Measurements from ENCODE around the gene SLC4A1. TPM values are rescaled to one million over a fixed set of nuclear protein-coding genes. Genes with fewer than 3 reads are reported as not detected.

Gene SLC4A1
- total and polyA plus RNA-seq, 3 donors from 2014 or later, result 0.12 to 0.71 (median 0.37) TPM

DNA sequence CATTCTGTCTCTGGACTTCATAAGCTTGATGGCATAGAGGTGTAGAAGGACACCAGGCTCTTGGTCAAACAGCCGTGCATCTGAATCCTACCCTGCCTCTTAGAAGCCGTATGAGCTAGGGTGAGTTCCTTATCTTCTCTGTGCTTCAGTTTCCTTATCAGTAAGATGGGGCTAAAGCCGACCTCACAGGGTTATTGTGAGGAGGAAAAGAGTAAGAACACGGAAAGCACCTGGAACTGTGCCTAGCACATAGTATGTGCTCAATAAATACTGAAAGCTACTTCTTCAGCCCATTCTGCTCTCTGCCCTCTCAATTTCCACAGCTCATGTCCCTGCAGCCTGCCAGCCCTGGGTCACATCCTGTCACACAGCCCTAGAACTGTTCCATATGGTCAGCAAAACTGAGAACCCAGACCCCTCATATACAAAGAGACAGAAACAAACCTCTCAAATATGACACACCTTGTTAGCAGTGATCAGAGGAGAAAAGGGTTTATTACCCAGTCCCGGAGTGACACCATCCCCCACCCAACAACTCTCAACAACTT is 31.4 kb downstream of the SLC4A1 start:
- intact Hi-C loops (cut with DNase I; ENCODE audit: low total_unique reads), result no loop called here
- 67 to 82% methylated on average over 5 of the region's 5 CpGs for WGBS, 2 donors

DNA sequence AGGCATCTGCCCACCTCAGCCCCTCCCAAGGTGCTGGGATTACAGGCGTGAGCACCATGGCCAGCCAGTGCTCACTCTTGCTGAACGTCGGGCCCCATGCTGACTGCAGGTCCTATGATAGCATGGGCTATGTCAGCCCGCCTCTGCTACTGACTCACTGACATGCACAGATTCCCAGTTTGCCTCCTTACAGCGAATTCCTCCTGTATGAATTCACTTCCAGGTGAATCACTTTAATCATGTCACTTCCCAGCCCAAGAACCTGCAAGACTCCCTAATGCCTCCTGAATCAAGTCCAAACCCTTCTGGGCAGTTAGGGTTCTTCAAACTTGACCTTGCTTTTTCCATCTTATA is 32.4 kb downstream of the SLC4A1 start:
- Histone ChIP-seq H3K9me3 (no peaks in the 10 kb centered on the region), H3K4me3 (no peak overlapping the region), H3K27ac (no peak overlapping the region), H3K27me3 (no peaks in the 10 kb centered on the region), H3K36me3 (ENCODE audit: low read depth, missing control alignments) (no peaks in the 10 kb centered on the region), H3K4me1 (peaks cover 9% of the 10 kb centered on the region)
- no peak for TF ChIP-seq POLR2A (IDR thresholded peaks at IDR 0.05)
- TF ChIP-seq, protein P1, sequence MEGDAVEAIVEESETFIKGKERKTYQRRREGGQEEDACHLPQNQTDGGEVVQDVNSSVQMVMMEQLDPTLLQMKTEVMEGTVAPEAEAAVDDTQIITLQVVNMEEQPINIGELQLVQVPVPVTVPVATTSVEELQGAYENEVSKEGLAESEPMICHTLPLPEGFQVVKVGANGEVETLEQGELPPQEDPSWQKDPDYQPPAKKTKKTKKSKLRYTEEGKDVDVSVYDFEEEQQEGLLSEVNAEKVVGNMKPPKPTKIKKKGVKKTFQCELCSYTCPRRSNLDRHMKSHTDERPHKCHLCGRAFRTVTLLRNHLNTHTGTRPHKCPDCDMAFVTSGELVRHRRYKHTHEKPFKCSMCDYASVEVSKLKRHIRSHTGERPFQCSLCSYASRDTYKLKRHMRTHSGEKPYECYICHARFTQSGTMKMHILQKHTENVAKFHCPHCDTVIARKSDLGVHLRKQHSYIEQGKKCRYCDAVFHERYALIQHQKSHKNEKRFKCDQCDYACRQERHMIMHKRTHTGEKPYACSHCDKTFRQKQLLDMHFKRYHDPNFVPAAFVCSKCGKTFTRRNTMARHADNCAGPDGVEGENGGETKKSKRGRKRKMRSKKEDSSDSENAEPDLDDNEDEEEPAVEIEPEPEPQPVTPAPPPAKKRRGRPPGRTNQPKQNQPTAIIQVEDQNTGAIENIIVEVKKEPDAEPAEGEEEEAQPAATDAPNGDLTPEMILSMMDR (IDR thresholded peaks at IDR 0.05), result no peak
- intact Hi-C loops (cut with DNase I; ENCODE audit: low total_unique reads), result no loop called here
- DNase-seq, result no peak
- WGBS, 2 donors, result 77 to 88% methylated on average over 5 of the region's 5 CpGs

More for the DNA sequence above, 31.4 kb downstream of the SLC4A1 start:
- Histone ChIP-seq H3K27ac (no peak overlapping the region), H3K9me3 (no peaks in the 10 kb centered on the region), H3K27me3 (no peaks in the 10 kb centered on the region), H3K4me1 (peaks cover 9% of the 10 kb centered on the region), H3K36me3 (ENCODE audit: low read depth, missing control alignments) (no peaks in the 10 kb centered on the region), H3K4me3 (no peak overlapping the region)
- TF ChIP-seq, protein P1 (IDR thresholded peaks at IDR 0.05), result no peak
- TF ChIP-seq POLR2A (IDR thresholded peaks at IDR 0.05), result no peak
- DNase-seq, result no peak

DNA sequence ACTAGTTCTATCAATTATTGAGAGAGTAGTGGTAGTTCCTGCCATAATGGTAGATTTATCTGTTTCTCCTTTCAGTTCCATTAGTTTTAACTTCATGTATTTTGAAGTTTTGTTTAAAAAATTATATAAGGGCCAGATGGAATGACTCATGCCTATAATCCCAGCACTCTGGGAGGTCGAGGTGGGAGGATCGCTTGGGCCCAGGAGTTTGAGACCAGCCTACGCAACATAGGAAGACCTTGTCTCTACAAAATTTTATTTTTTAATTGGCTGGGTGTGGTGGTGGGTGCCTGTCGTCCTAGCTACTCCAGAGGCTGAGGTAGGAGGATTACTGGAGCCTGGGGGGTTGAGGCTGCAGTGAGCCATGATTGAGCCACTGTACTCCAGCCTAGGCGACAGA is 34.4 kb downstream of the SLC4A1 start:
- Histone ChIP-seq H3K9me3 (no peaks in the 10 kb centered on the region), H3K27ac (no peak overlapping the region), H3K4me3 (no peak overlapping the region), H3K4me1 (peaks cover 9% of the 10 kb centered on the region), H3K36me3 (ENCODE audit: low read depth, missing control alignments) (no peaks in the 10 kb centered on the region), H3K27me3 (no peaks in the 10 kb centered on the region)
- 82 to 88% methylated on average over 5 of the region's 5 CpGs for WGBS, 2 donors
- DNase-seq, result no peak
- intact Hi-C loops (cut with DNase I; ENCODE audit: low total_unique reads), result no loop called here
- no peak for TF ChIP-seq POLR2A (IDR thresholded peaks at IDR 0.05)
- TF ChIP-seq, protein P1 (IDR thresholded peaks at IDR 0.05), result no peak

DNA sequence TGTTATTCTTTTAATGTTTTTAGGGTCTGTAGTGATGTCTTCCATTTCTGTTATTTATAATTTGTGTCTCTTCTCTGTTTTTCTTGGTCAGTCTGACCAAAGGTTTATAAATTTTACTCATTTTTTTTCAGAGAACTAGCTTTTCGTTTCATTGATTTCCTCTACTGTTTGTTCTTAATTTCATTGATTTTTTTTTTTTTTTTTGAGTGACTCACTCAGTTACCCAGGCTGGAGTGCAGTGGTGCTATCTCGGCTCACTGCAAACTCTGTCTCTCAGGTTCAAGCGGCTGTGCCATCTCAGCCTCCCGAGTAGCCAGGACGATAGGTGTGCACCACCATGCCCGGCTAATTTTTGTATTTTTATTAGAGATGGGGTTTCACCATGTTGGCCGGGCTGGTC is 35.9 kb downstream of the SLC4A1 start:
- no peaks in the 10 kb centered on the region for H3K36me3 ChIP-seq (ENCODE audit: low read depth, missing control alignments)
- intact Hi-C loops (cut with DNase I; ENCODE audit: low total_unique reads), result no loop called here
- 95% methylated on average over 7 of the region's 7 CpGs for WGBS, 2 donors
- TF ChIP-seq, protein P1 (IDR thresholded peaks at IDR 0.05), result no peak
- TF ChIP-seq POLR2A (IDR thresholded peaks at IDR 0.05), result no peak
- no peaks in the 10 kb centered on the region for H3K9me3 ChIP-seq
- no peak overlapping the region for H3K27ac ChIP-seq
- DNase-seq, result no peak
- no peaks in the 10 kb centered on the region for H3K27me3 ChIP-seq
- H3K4me3 ChIP-seq, result no peak overlapping the region
- H3K4me1 ChIP-seq, result peaks cover 9% of the 10 kb centered on the region

DNA sequence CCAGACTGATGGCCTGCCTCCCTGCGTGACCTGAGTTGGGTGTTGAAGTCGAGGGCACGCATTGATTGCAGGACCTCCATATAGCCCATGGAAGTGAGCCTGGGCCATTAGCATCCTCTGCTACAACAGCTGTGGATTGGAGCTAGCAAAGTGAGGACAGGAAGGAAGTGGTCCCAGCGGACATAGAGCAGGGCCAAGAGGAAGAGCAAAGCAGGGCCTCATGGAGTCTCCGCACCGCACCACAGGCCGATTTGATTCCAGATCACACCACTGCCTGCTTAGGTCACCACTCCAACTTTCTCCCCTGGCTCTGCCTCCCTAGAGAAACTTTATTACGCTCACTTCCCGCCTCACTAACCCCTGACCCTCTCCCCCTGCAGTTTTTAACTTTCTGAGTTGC is 37.8 kb downstream of the SLC4A1 start:
- H3K36me3 ChIP-seq (ENCODE audit: low read depth, missing control alignments), result no peaks in the 10 kb centered on the region
- no peaks in the 10 kb centered on the region for H3K27me3 ChIP-seq
- TF ChIP-seq, protein P1 (IDR thresholded peaks at IDR 0.05), result no peak
- no peak for TF ChIP-seq POLR2A (IDR thresholded peaks at IDR 0.05)
- no peak overlapping the region for H3K27ac ChIP-seq
- WGBS, 2 donors, result 84 to 85% methylated on average over 9 of the region's 9 CpGs
- no peak overlapping the region for H3K4me3 ChIP-seq
- H3K9me3 ChIP-seq, result no peaks in the 10 kb centered on the region
- no peak for DNase-seq
- H3K4me1 ChIP-seq, result peaks cover 6% of the 10 kb centered on the region
- intact Hi-C loops (cut with DNase I; ENCODE audit: low total_unique reads), result no loop called here

All from testis (tissue), 3 donors.